HUES6 (cell line): ENCODE measurements around the gene ANKRD11.
"Not testable (repeated sequence)": the region's sequence is repeated elsewhere in the genome, so short reads cannot be mapped to it uniquely, and the experiment has no call there.

ENCODE experiments used
- H3K27ac ChIP-seq: 2 replicates; pipeline ENCODE4 v1.7.0; 2013; ENCODE audit warnings: low read depth, mild to moderate bottlenecking, low read length, inconsistent platforms
- H3K27me3 ChIP-seq: 2 replicates; pipeline ENCODE4 v1.6.1; 2013; ENCODE audit warnings: low read length; ENCODE audit not compliant: control insufficient read depth, insufficient read depth
- H3K36me3 ChIP-seq: 2 replicates; pipeline ENCODE4 v1.6.1; 2013; ENCODE audit warnings: low read length; ENCODE audit not compliant: control insufficient read depth, insufficient read depth
- H3K4me1 ChIP-seq: 2 replicates; pipeline ENCODE4 v1.6.1; 2013; ENCODE audit warnings: low read length; ENCODE audit not compliant: control insufficient read depth, insufficient read depth
- H3K4me3 ChIP-seq: 2 replicates; pipeline ENCODE4 v1.5.1; 2013; ENCODE audit warnings: low read depth, low read length
- H3K9ac ChIP-seq: one replicate; pipeline ENCODE4 v1.6.1; 2013; ENCODE audit warnings: mild to moderate bottlenecking, low read length
- H3K9me3 ChIP-seq: 2 replicates; pipeline ENCODE4 v1.6.1; 2013; ENCODE audit warnings: low read depth, low read length; ENCODE audit not compliant: control insufficient read depth, insufficient read depth

Gene ANKRD11

DNA sequence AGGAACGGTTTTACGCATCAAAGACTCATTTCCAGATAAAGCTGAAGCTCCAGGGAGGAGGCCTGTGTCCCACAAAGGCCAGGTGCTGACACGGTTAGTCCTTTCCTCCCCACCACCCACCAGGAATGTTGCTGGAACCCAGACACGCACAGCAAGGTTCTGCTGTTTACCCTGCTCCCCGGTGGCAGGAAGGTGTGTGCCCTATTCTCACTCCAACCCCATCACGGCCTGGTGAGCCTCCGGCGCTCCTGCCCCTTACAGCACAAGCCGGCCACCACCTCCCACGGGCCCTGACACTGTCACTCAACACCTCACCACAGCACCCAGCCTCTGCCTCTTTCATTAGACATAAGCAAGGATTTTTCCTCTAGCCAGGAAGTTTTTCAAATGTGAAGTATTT is 47.8 kb downstream of the ANKRD11 start:
- Histone ChIP-seq H3K27ac (peak overlapping the region; percentile 9; the same call in 1 of the 2 replicates), H3K4me3 (no peak overlapping the region), H3K36me3 (no peaks in the 10 kb centered on the region), H3K9ac (no peak overlapping the region), H3K9me3 (no peaks in the 10 kb centered on the region), H3K27me3 (no peaks in the 10 kb centered on the region), H3K4me1 (peaks cover 51% of the 10 kb centered on the region)

GRCh38 chr16:89439659-89440058 is 50.7 kb downstream of the ANKRD11 start:
- H3K9ac ChIP-seq: no peak overlapping the region
- no peaks in the 10 kb centered on the region for H3K27me3 ChIP-seq
- no peak overlapping the region for H3K4me3 ChIP-seq
- H3K36me3 ChIP-seq: no peaks in the 10 kb centered on the region
- H3K9me3 ChIP-seq: no peaks in the 10 kb centered on the region
- H3K27ac ChIP-seq: no peak overlapping the region
- H3K4me1 ChIP-seq: peaks cover 28% of the 10 kb centered on the region

GRCh38 chr16:89437991-89438390 is 52.4 kb downstream of the ANKRD11 start:
- Histone ChIP-seq H3K27me3 (no peaks in the 10 kb centered on the region), H3K9me3 (no peaks in the 10 kb centered on the region), H3K27ac (no peak overlapping the region), H3K36me3 (no peaks in the 10 kb centered on the region), H3K9ac (no peak overlapping the region), H3K4me3 (no peak overlapping the region), H3K4me1 (peaks cover 23% of the 10 kb centered on the region)

- H3K4me3 ChIP-seq: no peak overlapping the region
- H3K4me1 ChIP-seq: peaks cover 18% of the 10 kb centered on the region
- no peak overlapping the region for H3K9ac ChIP-seq
- H3K27ac ChIP-seq: no peak overlapping the region
- no peaks in the 10 kb centered on the region for H3K27me3 ChIP-seq
- H3K36me3 ChIP-seq: no peaks in the 10 kb centered on the region
- no peaks in the 10 kb centered on the region for H3K9me3 ChIP-seq
These were observed 52.9 kb downstream of the ANKRD11 start for GRCh38 chr16:89437251-89437987.

DNA sequence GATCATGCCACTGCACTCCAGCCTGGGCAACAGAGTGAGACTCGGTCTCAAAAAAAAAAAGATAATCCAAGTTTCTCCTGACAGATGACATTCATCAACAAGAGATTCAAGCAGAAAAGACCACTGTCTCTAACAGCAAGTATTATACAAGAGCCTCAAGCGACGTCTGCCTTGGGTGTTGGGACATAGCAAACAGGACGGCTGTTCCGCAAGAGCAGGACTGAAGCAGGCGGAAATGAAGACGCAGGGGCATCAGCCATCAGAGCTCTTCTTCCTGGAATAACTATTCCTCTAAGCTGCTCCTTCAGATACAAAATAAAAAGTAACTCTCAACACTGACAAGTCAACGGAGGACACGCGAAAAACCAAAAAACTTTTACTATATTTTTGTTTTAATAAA is 54.0 kb downstream of the ANKRD11 start:
- H3K27me3 ChIP-seq: no peaks in the 10 kb centered on the region
- no peaks in the 10 kb centered on the region for H3K9me3 ChIP-seq
- H3K4me3 ChIP-seq: no peak overlapping the region
- peaks cover 26% of the 10 kb centered on the region for H3K4me1 ChIP-seq
- no peak overlapping the region for H3K9ac ChIP-seq
- H3K36me3 ChIP-seq: no peaks in the 10 kb centered on the region
- no peak overlapping the region for H3K27ac ChIP-seq

DNA sequence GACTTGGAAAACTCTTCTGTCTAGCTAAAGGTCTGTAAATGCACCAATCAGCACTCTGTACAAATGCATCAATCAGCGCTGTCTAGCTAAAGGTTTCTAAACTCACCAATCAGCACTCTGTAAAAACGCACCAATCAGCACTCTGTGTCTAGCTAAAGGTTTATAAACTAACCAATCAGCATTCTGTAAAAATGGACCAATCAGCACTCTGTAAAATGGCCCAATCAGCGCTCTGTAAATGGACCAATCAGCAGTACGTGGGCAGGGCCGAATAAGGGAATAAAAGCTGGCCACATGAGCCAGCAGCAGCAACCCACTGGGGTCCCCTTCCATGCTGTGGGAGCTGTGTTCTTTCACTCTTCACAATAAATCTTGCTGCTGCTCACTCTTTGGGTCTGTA is 55.3 kb downstream of the ANKRD11 start:
- not testable (repeated sequence) for H3K27ac ChIP-seq, H3K27me3 ChIP-seq, H3K9me3 ChIP-seq, H3K36me3 ChIP-seq, H3K4me3 ChIP-seq, H3K9ac ChIP-seq
- peaks cover 29% of the 10 kb centered on the region for H3K4me1 ChIP-seq

DNA sequence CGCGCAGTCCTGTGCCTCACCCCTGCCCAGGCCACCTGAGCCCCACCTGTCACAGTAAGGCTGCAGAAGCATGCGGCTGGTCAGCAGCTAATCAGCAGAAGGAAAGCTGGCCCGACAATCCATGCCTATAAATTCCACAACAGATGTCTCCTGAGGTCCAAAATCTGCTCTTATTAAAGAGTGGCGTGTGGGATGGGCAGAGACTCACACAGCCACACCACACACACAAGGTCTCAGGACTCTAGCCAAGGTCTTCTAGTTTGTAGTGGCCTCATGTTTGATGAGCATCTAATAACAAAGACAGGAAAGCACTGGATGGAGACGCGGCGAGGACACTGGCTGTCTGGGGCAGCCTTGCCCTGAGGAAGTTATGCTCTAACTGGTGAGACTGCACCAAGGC is 55.9 kb downstream of the ANKRD11 start:
- Histone ChIP-seq H3K36me3 (0 out of 2 replicates have a peak, but pooled peaks cover 5% of the 10 kb centered on the region), H3K27ac (no peak overlapping the region), H3K9me3 (no peaks in the 10 kb centered on the region), H3K4me3 (no peak overlapping the region), H3K4me1 (peaks cover 29% of the 10 kb centered on the region), H3K27me3 (no peaks in the 10 kb centered on the region), H3K9ac (no peak overlapping the region)

GRCh38 chr16:89433363-89433984 is 56.9 kb downstream of the ANKRD11 start:
- H3K27me3 ChIP-seq, H3K4me3 ChIP-seq, H3K9me3 ChIP-seq, H3K9ac ChIP-seq, H3K36me3 ChIP-seq, H3K27ac ChIP-seq: not testable (repeated sequence)
- peaks cover 29% of the 10 kb centered on the region for H3K4me1 ChIP-seq

- Histone ChIP-seq H3K4me3 (no peak overlapping the region), H3K36me3 (peaks cover 10% of the 10 kb centered on the region), H3K9me3 (no peaks in the 10 kb centered on the region), H3K9ac (no peak overlapping the region), H3K27me3 (no peaks in the 10 kb centered on the region), H3K4me1 (peaks cover 33% of the 10 kb centered on the region), H3K27ac (no peak overlapping the region)
These were observed 58.7 kb downstream of the ANKRD11 start for GRCh38 chr16:89431630-89432029.

DNA sequence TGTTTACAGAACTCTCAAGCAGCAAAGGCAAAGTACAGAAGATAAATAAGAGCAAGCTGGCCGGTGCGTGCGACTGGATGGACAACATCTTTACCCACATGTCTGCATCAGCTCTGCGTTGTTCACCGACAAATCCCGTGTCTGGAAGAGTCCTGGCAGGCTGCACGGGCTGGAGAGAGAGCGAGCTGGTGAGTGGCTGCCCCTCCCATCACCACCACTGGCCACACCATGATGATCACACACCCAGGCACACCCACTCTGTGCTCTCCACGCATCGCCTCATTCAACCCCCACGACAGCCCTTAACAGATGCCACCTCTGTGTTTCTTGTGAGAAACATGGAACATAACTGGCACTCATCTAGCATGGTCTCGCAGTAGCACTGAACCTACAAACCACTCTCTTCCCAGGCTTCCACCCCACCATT is 59.2 kb downstream of the ANKRD11 start:
- Histone ChIP-seq H3K36me3 (peaks cover 13% of the 10 kb centered on the region), H3K4me1 (peaks cover 38% of the 10 kb centered on the region), H3K9ac (no peak overlapping the region), H3K27ac (no peak overlapping the region), H3K9me3 (no peaks in the 10 kb centered on the region), H3K27me3 (no peaks in the 10 kb centered on the region), H3K4me3 (no peak overlapping the region)

- Histone ChIP-seq H3K27me3 (no peaks in the 10 kb centered on the region), H3K4me1 (peaks cover 44% of the 10 kb centered on the region), H3K9me3 (no peaks in the 10 kb centered on the region), H3K27ac (no peak overlapping the region), H3K36me3 (peaks cover 13% of the 10 kb centered on the region), H3K9ac (no peak overlapping the region), H3K4me3 (no peak overlapping the region)
These were observed 59.8 kb downstream of the ANKRD11 start for GRCh38 chr16:89430436-89431157.
